ENCODE measurements around the gene SCP2.

SCP2 gene

GRCh38 chr1:53024117-53024516, 97.0 kb downstream of the SCP2 start:
- in situ Hi-C loops (cut with MboI; ENCODE audit: low sequenced_read_pairs, unreplicated experiment), result no loop called here
- DNase-seq (ENCODE audit: low spot score), result no peak
- no peak for TF ChIP-seq CTCF (IDR thresholded peaks at IDR 0.05; ENCODE audit: borderline replicate concordance, control extremely low read depth, extremely low read depth, insufficient read depth, missing control alignments)

GRCh38 chr1:53025034-53025768, 98.1 kb downstream of the SCP2 start:
- no peak for TF ChIP-seq CTCF (IDR thresholded peaks at IDR 0.05; ENCODE audit: borderline replicate concordance, control extremely low read depth, extremely low read depth, insufficient read depth, missing control alignments)
- DNase-seq (ENCODE audit: low spot score), result no peak
- in situ Hi-C loops (cut with MboI; ENCODE audit: low sequenced_read_pairs, unreplicated experiment), result no loop called here

- DNase-seq (ENCODE audit: low spot score), result no peak
- in situ Hi-C loops (cut with MboI; ENCODE audit: low sequenced_read_pairs, unreplicated experiment), result no loop called here
- TF ChIP-seq CTCF (IDR thresholded peaks at IDR 0.05; ENCODE audit: borderline replicate concordance, control extremely low read depth, extremely low read depth, insufficient read depth, missing control alignments), result no peak
These were observed 98.7 kb downstream of the SCP2 start for GRCh38 chr1:53025769-53026112.

GRCh38 chr1:53026254-53026653, 99.2 kb downstream of the SCP2 start:
- no peak for TF ChIP-seq CTCF (IDR thresholded peaks at IDR 0.05; ENCODE audit: borderline replicate concordance, control extremely low read depth, extremely low read depth, insufficient read depth, missing control alignments)
- in situ Hi-C loops (cut with MboI; ENCODE audit: low sequenced_read_pairs, unreplicated experiment), result no loop called here
- no peak for DNase-seq (ENCODE audit: low spot score)

- TF ChIP-seq CTCF (IDR thresholded peaks at IDR 0.05; ENCODE audit: borderline replicate concordance, control extremely low read depth, extremely low read depth, insufficient read depth, missing control alignments), result no peak
- DNase-seq (ENCODE audit: low spot score), result no peak
- in situ Hi-C loops (cut with MboI; ENCODE audit: low sequenced_read_pairs, unreplicated experiment), result no loop called here
These were observed 104.7 kb downstream of the SCP2 start for GRCh38 chr1:53031732-53032131.

GRCh38 chr1:53037159-53037558, 110.1 kb downstream of the SCP2 start:
- in situ Hi-C loops (cut with MboI; ENCODE audit: low sequenced_read_pairs, unreplicated experiment), result no loop called here
- no peak for DNase-seq (ENCODE audit: low spot score)

More at GRCh38 chr1:53037159-53037558, 110.1 kb downstream of the SCP2 start:
- no peak for TF ChIP-seq CTCF (IDR thresholded peaks at IDR 0.05; ENCODE audit: borderline replicate concordance, control extremely low read depth, extremely low read depth, insufficient read depth, missing control alignments)
